HEK293T (cell line): ENCODE measurements around the gene ATF6B.

Experiments
- CTCF ChIA-PET: fragments of 350-600 bp; formaldehyde crosslinking; extraction: SDS; loops from one replicate; lab custom pipeline; 2021; ENCODE audit warnings: antibody characterized with exemption, inconsistent platforms; lab: Yijun Ruan, JAX
- POLR2A ChIA-PET: fragments of 350-600 bp; formaldehyde crosslinking; extraction: SDS; loops from one replicate; lab custom pipeline; 2020; ENCODE audit warnings: antibody characterized with exemption, inconsistent platforms; lab: Yijun Ruan, JAX
- DNase-seq: peaks from one replicate; pipeline ENCODE4 v3.0.0; 2012; ENCODE audit warnings: mixed read lengths; ENCODE audit errors: extremely low spot score
- ARNT ChIP-seq: fragments of 450-650 bp; IDR thresholded peaks from 2 replicates; pipeline ENCODE4 v1.6.1; 2017; ENCODE audit warnings: mild to moderate bottlenecking
- BHLHE40 ChIP-seq: fragments of 450-650 bp; IDR thresholded peaks from 2 replicates; pipeline ENCODE4 v1.6.1; 2016; ENCODE audit warnings: mild to moderate bottlenecking, moderate library complexity, borderline replicate concordance
- CTBP1 ChIP-seq: fragments of 450-650 bp; IDR thresholded peaks from 2 replicates; pipeline ENCODE4 v1.6.1; 2016; ENCODE audit warnings: borderline replicate concordance
- ELF4 ChIP-seq: fragments of 450-650 bp; IDR thresholded peaks from 2 replicates; pipeline ENCODE4 v1.6.1; 2017; ENCODE audit warnings: antibody characterized with exemption
- FOXA1 ChIP-seq: fragments of 450-650 bp; IDR thresholded peaks from 2 replicates; pipeline ENCODE4 v1.6.1; 2016; ENCODE audit warnings: mild to moderate bottlenecking
- FOXK2 ChIP-seq: fragments of 450-650 bp; IDR thresholded peaks from 2 replicates; pipeline ENCODE4 v1.6.1; 2016; ENCODE audit warnings: mild to moderate bottlenecking
- FOXM1 ChIP-seq: fragments of 450-650 bp; IDR thresholded peaks from 2 replicates; pipeline ENCODE4 v1.6.1; 2017; ENCODE audit warnings: mild to moderate bottlenecking, borderline replicate concordance
- HDGF ChIP-seq: fragments of 450-650 bp; IDR thresholded peaks from 2 replicates; pipeline ENCODE4 v1.6.1; 2017; ENCODE audit warnings: antibody characterized with exemption, borderline replicate concordance
- L3MBTL2 ChIP-seq: fragments of 450-650 bp; conservative IDR thresholded peaks from 2 replicates; pipeline ENCODE4 v1.6.1; 2016; ENCODE audit warnings: mild to moderate bottlenecking
- LEF1 ChIP-seq: fragments of 450-650 bp; IDR thresholded peaks from 2 replicates; pipeline ENCODE4 v1.6.1; 2017; ENCODE audit warnings: mild to moderate bottlenecking, borderline replicate concordance
- NFRKB ChIP-seq: fragments of 450-650 bp; IDR thresholded peaks from 2 replicates; pipeline ENCODE4 v1.6.1; 2016; ENCODE audit warnings: mild to moderate bottlenecking, moderate library complexity
- PKNOX1 ChIP-seq: fragments of 450-650 bp; IDR thresholded peaks from 2 replicates; pipeline ENCODE4 v1.6.1; 2016
- SP1 ChIP-seq: fragments of 450-650 bp; IDR thresholded peaks from 2 replicates; pipeline ENCODE4 v1.6.1; 2017
- SUZ12 ChIP-seq: fragments of 450-650 bp; IDR thresholded peaks from 2 replicates; pipeline ENCODE4 v1.6.1; 2016; ENCODE audit warnings: mild to moderate bottlenecking
- ZNF384 ChIP-seq: fragments of 450-650 bp; IDR thresholded peaks from 2 replicates; pipeline ENCODE4 v1.6.1; 2016

ATF6B gene

DNA sequence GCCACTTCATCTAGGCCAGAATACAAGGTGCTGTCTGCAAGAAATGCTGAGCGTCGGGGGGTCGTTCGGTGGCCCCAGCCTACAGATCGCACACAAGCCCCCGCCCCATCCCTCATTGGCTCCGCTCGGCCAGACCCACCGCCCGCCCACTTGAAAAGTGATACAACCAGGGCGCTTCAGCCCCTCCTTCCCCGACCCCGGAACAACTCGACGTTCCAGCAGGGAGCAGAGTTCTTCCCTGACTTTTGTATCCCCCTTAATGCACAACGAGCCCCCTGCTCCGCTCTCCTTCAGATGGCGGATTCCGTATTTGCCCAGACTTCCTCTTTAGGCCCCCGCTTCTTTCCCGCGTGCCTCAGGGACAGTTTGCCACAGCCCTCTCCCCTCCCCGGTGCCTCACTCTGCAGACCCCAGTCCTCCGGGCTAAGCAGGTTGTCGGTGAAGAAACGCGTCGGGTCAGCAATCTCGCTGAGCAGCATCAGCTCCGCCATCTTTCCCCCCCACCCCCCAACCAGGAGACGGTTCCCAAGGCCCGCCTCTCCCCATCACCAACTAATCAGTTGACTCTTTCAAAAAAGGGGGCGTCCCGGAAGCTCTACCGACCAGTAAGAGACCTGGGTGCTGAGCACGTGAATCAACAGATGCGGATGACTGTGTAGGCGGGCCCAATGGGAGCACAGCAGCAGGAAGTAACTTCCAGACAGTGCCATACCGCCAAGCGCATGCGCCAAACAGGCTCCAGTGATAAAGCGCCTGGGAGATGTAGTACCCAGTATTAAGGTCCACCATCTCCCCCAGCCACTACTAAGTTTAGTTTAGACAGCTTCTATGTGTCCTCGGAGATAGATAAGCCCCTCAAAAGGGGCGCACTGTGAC is at the start of gene ATF6B:
Gene ATF6B, minus strand, starts transcription at position 530 of the 876 bp plus-strand sequence. Its CDS starts 39 bp downstream, at position 491.
- POLR2A ChIA-PET, result interaction anchor here (0.6 to 4.3 kb wide), 12 partner anchors 10 to 469 kb away, joined by 3 to 57 read pairs (median 6); partner anchors contain the start of genes AGPAT1, PBX2, PRRT1 and TNXB
- TF ChIP-seq HDGF (no peak), NFRKB (no peak), L3MBTL2 (peak; percentile 39), BHLHE40 (no peak), LEF1 (no peak), SUZ12 (no peak), ELF4 (peak; percentile 51), ARNT (no peak)
- CTCF ChIA-PET, result interaction anchor here (0.7 to 1.6 kb wide), 3 partner anchors 9 to 315 kb away, joined by 5 to 9 read pairs (median 7); no protein-coding TSS in a partner anchor
- peak; percentile 97 for DNase-seq

GRCh38 chr6:32177183-32177787 is 49.2 kb upstream of the ATF6B start:
- POLR2A ChIA-PET, result interaction anchor here (0.5 to 4.9 kb wide), 20 partner anchors 9 to 795 kb away, joined by 3 to 153 read pairs (median 4); partner anchors contain the start of genes ATF6B, DDX39B, DXO and EGFL8
- TF ChIP-seq FOXK2, result no peak
- no peak for TF ChIP-seq LEF1
- TF ChIP-seq NFRKB, result no peak
- no peak for TF ChIP-seq ZNF384
- TF ChIP-seq BHLHE40, result no peak
- no peak for TF ChIP-seq ELF4
- no peak for TF ChIP-seq FOXA1
- CTCF ChIA-PET, result interaction anchor here (0.9 to 1.2 kb wide), 2 partner anchors 20 to 60 kb away, joined by 4 read pairs; no protein-coding TSS in a partner anchor
- no peak for DNase-seq

GRCh38 chr6:32176476-32177182 is 48.6 kb upstream of the ATF6B start:
- CTCF ChIA-PET, result interaction anchor here (0.9 to 1.2 kb wide), 2 partner anchors 20 to 60 kb away, joined by 4 read pairs; no protein-coding TSS in a partner anchor
- no peak for DNase-seq
- POLR2A ChIA-PET, result interaction anchor here (0.5 to 4.9 kb wide), 23 partner anchors 9 to 796 kb away, joined by 3 to 153 read pairs (median 4); partner anchors contain the start of genes ATF6B, DDX39B, DXO and EGFL8
- no peak for TF ChIP-seq SP1
- TF ChIP-seq FOXM1, result no peak
- TF ChIP-seq ARNT, result no peak

DNA sequence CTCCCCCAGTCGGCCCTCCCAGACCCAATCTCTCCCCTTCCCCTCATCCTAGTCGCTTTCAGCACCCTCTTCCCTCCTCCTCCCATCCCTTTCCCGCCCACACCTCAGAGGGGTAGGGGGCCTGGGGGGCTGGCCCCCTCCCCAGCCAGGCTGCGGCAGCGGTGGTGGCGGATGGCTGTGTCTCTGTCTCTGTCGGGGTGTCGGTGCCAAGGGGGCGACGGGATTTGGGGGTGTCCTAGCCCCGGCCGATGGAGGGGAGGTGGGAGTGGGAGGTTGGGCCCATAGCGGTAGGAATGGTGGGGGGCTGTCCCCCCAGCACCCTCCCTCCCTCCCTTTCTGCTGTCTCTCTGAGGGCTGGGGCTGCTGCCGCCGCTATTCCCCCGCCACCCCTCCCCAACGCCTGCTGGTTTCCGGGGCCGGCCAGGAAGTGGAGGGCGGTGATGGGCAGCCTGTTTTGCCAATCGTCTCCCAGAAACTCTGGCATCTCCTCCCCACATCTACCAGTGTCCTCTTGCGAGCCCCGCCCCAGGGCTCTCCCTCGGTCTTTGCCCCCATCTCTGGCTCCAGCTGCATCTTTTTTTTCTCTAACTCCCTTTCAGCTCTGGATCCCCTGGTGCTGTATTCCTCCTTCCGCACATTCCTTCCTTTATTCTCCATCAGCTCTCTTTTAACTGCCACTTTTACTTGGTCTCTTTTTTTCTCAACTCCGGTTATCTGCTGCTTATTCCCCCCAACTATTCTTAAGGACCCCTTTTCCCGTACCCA is 47.8 kb upstream of the ATF6B start, which contains the start of gene AGPAT1:
Gene AGPAT1, minus strand, starts transcription at position 374 of the 765 bp plus-strand sequence. CDS start 4,588 bp downstream, outside the sequence.
- ChIA-PET POLR2A (interaction anchor here (0.6 to 4.9 kb wide), 11 partner anchors 8 to 204 kb away, joined by 3 to 153 read pairs (median 3); partner anchors contain the start of genes ATF6B, DXO, EGFL8 and FKBPL), CTCF (no interaction called here)
- peak; percentile 95 for DNase-seq
- TF ChIP-seq PKNOX1, result peak; percentile 99
- TF ChIP-seq LEF1, result no peak

DNA sequence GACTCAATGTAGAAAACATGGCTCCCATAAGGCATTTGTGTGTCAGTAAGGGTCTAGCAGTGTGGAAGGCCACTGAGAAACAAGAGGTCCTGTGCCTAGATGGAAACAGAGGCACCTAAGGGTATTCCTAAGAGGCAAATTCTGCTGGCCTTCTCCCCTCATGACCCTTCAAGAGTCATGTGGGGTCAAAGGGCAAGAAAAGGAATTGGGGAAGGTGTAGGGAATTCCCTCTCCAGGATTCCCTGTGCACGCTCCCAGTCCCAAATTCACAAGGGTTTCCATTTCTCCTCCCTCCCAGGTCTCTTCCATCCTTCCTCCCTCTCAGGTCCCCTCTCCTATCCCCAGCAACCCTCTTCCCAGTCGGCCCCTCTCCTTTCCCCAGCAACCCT is 47.3 kb upstream of the ATF6B start:
- POLR2A ChIA-PET, result no interaction called here
- CTCF ChIA-PET, result no interaction called here
- TF ChIP-seq CTBP1 (no peak), HDGF (no peak), L3MBTL2 (no peak), SP1 (no peak)
- DNase-seq, result no peak

GRCh38 chr6:32174416-32174815 is 46.4 kb upstream of the ATF6B start:
- ChIA-PET POLR2A (no interaction called here), CTCF (no interaction called here)
- no peak for DNase-seq
- TF ChIP-seq ZNF384, result no peak
- no peak for TF ChIP-seq NFRKB
- no peak for TF ChIP-seq ELF4
- no peak for TF ChIP-seq HDGF
- no peak for TF ChIP-seq ARNT
- no peak for TF ChIP-seq FOXK2
- no peak for TF ChIP-seq LEF1
- no peak for TF ChIP-seq CTBP1
- no peak for TF ChIP-seq BHLHE40
